ENCODE data around the gene IL17RD.

The IL17RD gene

GRCh38 chr3:57094575-57094974, 70.6 kb downstream of the IL17RD start (continued):
- TF ChIP-seq ZNF133 (tag by site-specific recombination; IDR thresholded peaks at IDR 0.05) = no peak
- no peak for TF ChIP-seq ZNF416 (tag by site-specific recombination; IDR thresholded peaks at IDR 0.05)
- no peak for TF ChIP-seq ZBTB6 (tag by site-specific recombination; IDR thresholded peaks at IDR 0.05)
- no peak for TF ChIP-seq ZNF639 (tag by site-specific recombination; IDR thresholded peaks at IDR 0.05)
- TF ChIP-seq ZIC2 (tag by site-specific recombination; IDR thresholded peaks at IDR 0.05) = no peak
- no peak for TF ChIP-seq ZFP37 (tag by site-specific recombination; IDR thresholded peaks at IDR 0.05)
- no peak for TF ChIP-seq ZNF549 (tag by site-specific recombination; IDR thresholded peaks at IDR 0.05)
- TF ChIP-seq ZNF26 (tag by site-specific recombination; IDR thresholded peaks at IDR 0.05) = no peak
- no peak for TF ChIP-seq KLF16 (tag by site-specific recombination; IDR thresholded peaks at IDR 0.05)
- TF ChIP-seq MYNN (tag by site-specific recombination; IDR thresholded peaks at IDR 0.05; ENCODE audit: borderline replicate concordance) = no peak

- POLR2A ChIA-PET = no interaction called here
- TF ChIP-seq ZNF2 (tag by site-specific recombination; IDR thresholded peaks at IDR 0.05) = no peak
- no peak for TF ChIP-seq TRIM28 (IDR thresholded peaks at IDR 0.05; ENCODE audit: borderline replicate concordance, low read length)
- no peak for TF ChIP-seq ZBTB49 (tag by site-specific recombination; IDR thresholded peaks at IDR 0.05; ENCODE audit: low read depth)
- no peak for TF ChIP-seq ZNF366 (tag by site-specific recombination; conservative IDR thresholded peaks at IDR 0.05)
- no peak for TF ChIP-seq SP2 (tag by site-specific recombination; IDR thresholded peaks at IDR 0.05)
- no peaks in the 10 kb centered on the region for H3K4me1 ChIP-seq (ENCODE audit: control insufficient read depth, insufficient read depth, low read length)
- no peaks in the 10 kb centered on the region for H3K9me3 ChIP-seq (ENCODE audit: control insufficient read depth, insufficient read depth, low read depth, low read length)
- peaks cover 0 to 27% of the 10 kb centered on the region in 2 experiments; a peak in 1 of 3 replicates for H3K36me3 ChIP-seq (ENCODE audit: control insufficient read depth in 2 of 2, insufficient read depth in 1 of 2, low read length in 2 of 2)
- H3K4me3 ChIP-seq (ENCODE audit: low read depth, low read length) = no peak overlapping the region
- H3K27ac ChIP-seq (ENCODE audit: extremely low read depth, low read depth, low read length) = no peak overlapping the region
- CTCF ChIA-PET = interaction anchor here (0.6 to 0.7 kb wide), 2 partner anchors 34 to 413 kb away, joined by 3 to 5 read pairs; partner anchors contain the start of gene SPATA12
Measured at GRCh38 chr3:57093971-57094535, 71.1 kb downstream of the IL17RD start.

GRCh38 chr3:57093489-57093888, 71.7 kb downstream of the IL17RD start:
- H3K4me3 ChIP-seq (ENCODE audit: low read depth, low read length) = no peak overlapping the region
- ChIA-PET POLR2A (no interaction called here), CTCF (interaction anchor here (0.6 to 0.7 kb wide), 2 partner anchors 33 to 412 kb away, joined by 3 to 5 read pairs; partner anchors contain the start of gene SPATA12)
- H3K9me3 ChIP-seq (ENCODE audit: control insufficient read depth, insufficient read depth, low read depth, low read length) = no peaks in the 10 kb centered on the region
- H3K4me1 ChIP-seq (ENCODE audit: control insufficient read depth, insufficient read depth, low read length) = no peaks in the 10 kb centered on the region
- H3K27ac ChIP-seq (ENCODE audit: extremely low read depth, low read depth, low read length) = no peak overlapping the region
- peaks cover 0 to 23% of the 10 kb centered on the region in 2 experiments; a peak in 1 of 3 replicates for H3K36me3 ChIP-seq (ENCODE audit: control insufficient read depth in 2 of 2, insufficient read depth in 1 of 2, low read length in 2 of 2)
- TF ChIP-seq ZNF704 (tag by site-specific recombination; IDR thresholded peaks at IDR 0.05) (no peak), ZNF555 (tag by site-specific recombination; conservative IDR thresholded peaks at IDR 0.05) (no peak), ZNF600 (tag by site-specific recombination; IDR thresholded peaks at IDR 0.05) (no peak), ZSCAN5A (tag by site-specific recombination; IDR thresholded peaks at IDR 0.05) (no peak), SP3 (tag by site-specific recombination; IDR thresholded peaks at IDR 0.05) (no peak), ZNF664 (tag by site-specific recombination; IDR thresholded peaks at IDR 0.05) (no peak), ZNF18 (tag by site-specific recombination; IDR thresholded peaks at IDR 0.05) (no peak), MYNN (tag by site-specific recombination; IDR thresholded peaks at IDR 0.05; ENCODE audit: borderline replicate concordance) (no peak), ZNF184 (tag by site-specific recombination; IDR thresholded peaks at IDR 0.05) (no peak), ZFP37 (tag by site-specific recombination; IDR thresholded peaks at IDR 0.05) (no peak)
